Neural cell (in vitro differentiated cells): ENCODE results near the gene STK17B. TPM values are rescaled to one million over a fixed set of nuclear protein-coding genes. Genes with fewer than 3 reads are reported as not detected.

ENCODE experiments used
- H2AFZ ChIP-seq: fragments of 200-600, 300-800 bp; sonication (generic), shearing (Covaris generic); 2 replicates; pipeline ENCODE4 v1.6.0; 2014; ENCODE audit warnings: low read depth, mild to moderate bottlenecking, antibody characterized with exemption, low read length, moderate library complexity
- H3F3A ChIP-seq: fragments of 200-600 bp; shearing (Covaris generic); 2 replicates; pipeline ENCODE4 v1.6.1; 2016; ENCODE audit warnings: mild to moderate bottlenecking, moderate library complexity, mixed read lengths, antibody characterized with exemption, low read length; ENCODE audit not compliant: insufficient read depth, poor library complexity, severe bottlenecking
- H3K27ac ChIP-seq: fragments of 200-600, 300-800 bp; sonication (generic), shearing (Covaris generic); 2 replicates; pipeline ENCODE4 v1.5.1; 2014; ENCODE audit warnings: mild to moderate bottlenecking, low read length, moderate library complexity
- H3K27me3 ChIP-seq: fragments of 300-800, 200-600 bp; sonication (generic), shearing (Covaris generic); 2 replicates; pipeline ENCODE4 v1.6.0; 2014; ENCODE audit warnings: mild to moderate bottlenecking, low read depth, low read length, moderate library complexity; ENCODE audit not compliant: insufficient read depth
- H3K36me3 ChIP-seq: fragments of 300-800, 200-600 bp; sonication (generic), shearing (Covaris generic); 2 replicates; pipeline ENCODE4 v1.5.1; 2014; ENCODE audit warnings: mild to moderate bottlenecking, antibody characterized with exemption, low read length, moderate library complexity; ENCODE audit not compliant: insufficient read depth
- H3K4me2 ChIP-seq: fragments of 300-800, 200-600 bp; sonication (generic), shearing (Covaris generic); 2 replicates; pipeline ENCODE4 v1.6.0; 2014; ENCODE audit warnings: mild to moderate bottlenecking, low read length
- H3K4me3 ChIP-seq: fragments of 300-800, 200-600 bp; sonication (generic), shearing (Covaris generic); 2 replicates; pipeline ENCODE4 v1.5.1; 2014; ENCODE audit warnings: mild to moderate bottlenecking, low read length, moderate library complexity
- H3K79me2 ChIP-seq: fragments of 200-600 bp; shearing (Covaris generic); replicated peaks from 2 replicates; pipeline ENCODE4 v1.6.0; 2014; ENCODE audit warnings: mild to moderate bottlenecking, low read length, moderate library complexity; ENCODE audit not compliant: insufficient read depth
- H3K9ac ChIP-seq: fragments of 300-800, 200-600 bp; sonication (generic), shearing (Covaris generic); 2 replicates; pipeline ENCODE4 v1.6.1; 2016; ENCODE audit warnings: mild to moderate bottlenecking, low read length, mixed read lengths
- H3K9me2 ChIP-seq: fragments of 200-600 bp; shearing (Covaris generic); 2 replicates; pipeline ENCODE4 v1.6.1; 2016; ENCODE audit warnings: mild to moderate bottlenecking, low read length, mixed read lengths; ENCODE audit not compliant: insufficient read depth
- H3K9me3 ChIP-seq: fragments of 200-600, 300-800 bp; sonication (generic), shearing (Covaris generic); 2 replicates; pipeline ENCODE4 v1.6.1; 2016; ENCODE audit warnings: mild to moderate bottlenecking, mixed run types, low read length, moderate library complexity, mixed read lengths
- H4K20me1 ChIP-seq: fragments of 200-600 bp; shearing (Covaris generic); 2 replicates; pipeline ENCODE4 v1.6.1; 2016; ENCODE audit warnings: mild to moderate bottlenecking, mixed run types; ENCODE audit not compliant: insufficient read depth
- EP300 ChIP-seq: fragments of 450-650 bp; conservative IDR thresholded peaks from 2 replicates; pipeline ENCODE4 v1.6.1; 2014; ENCODE audit warnings: antibody characterized with exemption, mild to moderate bottlenecking, moderate library complexity; ENCODE audit not compliant: poor library complexity, severe bottlenecking
- POLR2AphosphoS5 ChIP-seq: IDR thresholded peaks from 2 replicates; pipeline ENCODE4 v1.6.1; 2012
- RAD21 ChIP-seq: fragments of 450-650 bp; conservative IDR thresholded peaks from 2 replicates; pipeline ENCODE4 v1.6.1; 2014; ENCODE audit warnings: antibody characterized with exemption, mild to moderate bottlenecking, moderate library complexity
- SMC3 ChIP-seq: fragments of 450-650 bp; conservative IDR thresholded peaks from 2 replicates; pipeline ENCODE4 v1.6.1; 2014; ENCODE audit warnings: antibody characterized with exemption, mild to moderate bottlenecking, moderate library complexity; ENCODE audit not compliant: poor library complexity
- TAF1 ChIP-seq: IDR thresholded peaks from 2 replicates; pipeline ENCODE4 v1.6.1; 2012; ENCODE audit warnings: low read depth
- polyA plus RNA-seq: library from polyadenylated mRNA; depleted of rRNA; stranded (reverse); fragments of >200 nt; gene quantifications from 2 replicates; pipeline ENCODE4 v1.2.3, GENCODE V29; 2014
- TF ChIP-seq, protein P1 (sequence below): fragments of 450-650 bp; IDR thresholded peaks from 2 replicates; pipeline ENCODE4 v1.5.1; 2014; ENCODE audit warnings: antibody characterized with exemption, mild to moderate bottlenecking, moderate library complexity; ENCODE audit not compliant: poor library complexity, severe bottlenecking
- TF ChIP-seq, protein P2 (sequence below): IDR thresholded peaks from 2 replicates; pipeline ENCODE4 v1.6.1; 2012; ENCODE audit warnings: borderline replicate concordance

The STK17B gene
- polyA plus RNA-seq, 1 donor from 2014 or later = 0.67 TPM

DNA sequence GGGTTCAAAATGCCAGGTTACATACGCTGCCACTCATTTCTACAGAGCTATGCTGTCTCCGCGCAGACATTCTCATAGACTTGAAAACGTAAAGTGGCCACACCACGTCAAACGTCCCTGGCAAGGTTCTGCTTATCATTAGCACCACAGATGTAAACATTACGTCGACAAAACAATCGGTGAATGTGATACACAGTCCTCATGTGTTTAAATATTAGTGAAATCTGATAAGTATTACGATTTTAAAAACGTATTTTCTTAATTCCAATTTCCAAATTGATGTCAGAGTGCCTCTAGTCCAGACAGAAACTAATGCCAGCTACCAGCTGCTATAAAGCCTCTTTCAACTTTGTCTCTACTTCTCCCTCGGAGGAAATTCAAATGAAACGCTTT lies 1.2 kb downstream of the STK17B start:
- H3F3A ChIP-seq = peaks cover 7% of the 10 kb centered on the region
- no peaks in the 10 kb centered on the region for H3K9me3 ChIP-seq
- no peaks in the 10 kb centered on the region for H4K20me1 ChIP-seq
- no peaks in the 10 kb centered on the region for H3K36me3 ChIP-seq
- H3K27ac ChIP-seq = no peak overlapping the region
- peaks cover 23% of the 10 kb centered on the region for H3K79me2 ChIP-seq
- peak overlapping the region; percentile 45 for H3K9ac ChIP-seq
- H3K4me3 ChIP-seq = peak overlapping the region; percentile 92
- H3K27me3 ChIP-seq = peaks cover 21% of the 10 kb centered on the region
- H2AFZ ChIP-seq = no peak overlapping the region
- TF ChIP-seq, protein P1, sequence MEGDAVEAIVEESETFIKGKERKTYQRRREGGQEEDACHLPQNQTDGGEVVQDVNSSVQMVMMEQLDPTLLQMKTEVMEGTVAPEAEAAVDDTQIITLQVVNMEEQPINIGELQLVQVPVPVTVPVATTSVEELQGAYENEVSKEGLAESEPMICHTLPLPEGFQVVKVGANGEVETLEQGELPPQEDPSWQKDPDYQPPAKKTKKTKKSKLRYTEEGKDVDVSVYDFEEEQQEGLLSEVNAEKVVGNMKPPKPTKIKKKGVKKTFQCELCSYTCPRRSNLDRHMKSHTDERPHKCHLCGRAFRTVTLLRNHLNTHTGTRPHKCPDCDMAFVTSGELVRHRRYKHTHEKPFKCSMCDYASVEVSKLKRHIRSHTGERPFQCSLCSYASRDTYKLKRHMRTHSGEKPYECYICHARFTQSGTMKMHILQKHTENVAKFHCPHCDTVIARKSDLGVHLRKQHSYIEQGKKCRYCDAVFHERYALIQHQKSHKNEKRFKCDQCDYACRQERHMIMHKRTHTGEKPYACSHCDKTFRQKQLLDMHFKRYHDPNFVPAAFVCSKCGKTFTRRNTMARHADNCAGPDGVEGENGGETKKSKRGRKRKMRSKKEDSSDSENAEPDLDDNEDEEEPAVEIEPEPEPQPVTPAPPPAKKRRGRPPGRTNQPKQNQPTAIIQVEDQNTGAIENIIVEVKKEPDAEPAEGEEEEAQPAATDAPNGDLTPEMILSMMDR = no peak
- TF ChIP-seq, protein P2, sequence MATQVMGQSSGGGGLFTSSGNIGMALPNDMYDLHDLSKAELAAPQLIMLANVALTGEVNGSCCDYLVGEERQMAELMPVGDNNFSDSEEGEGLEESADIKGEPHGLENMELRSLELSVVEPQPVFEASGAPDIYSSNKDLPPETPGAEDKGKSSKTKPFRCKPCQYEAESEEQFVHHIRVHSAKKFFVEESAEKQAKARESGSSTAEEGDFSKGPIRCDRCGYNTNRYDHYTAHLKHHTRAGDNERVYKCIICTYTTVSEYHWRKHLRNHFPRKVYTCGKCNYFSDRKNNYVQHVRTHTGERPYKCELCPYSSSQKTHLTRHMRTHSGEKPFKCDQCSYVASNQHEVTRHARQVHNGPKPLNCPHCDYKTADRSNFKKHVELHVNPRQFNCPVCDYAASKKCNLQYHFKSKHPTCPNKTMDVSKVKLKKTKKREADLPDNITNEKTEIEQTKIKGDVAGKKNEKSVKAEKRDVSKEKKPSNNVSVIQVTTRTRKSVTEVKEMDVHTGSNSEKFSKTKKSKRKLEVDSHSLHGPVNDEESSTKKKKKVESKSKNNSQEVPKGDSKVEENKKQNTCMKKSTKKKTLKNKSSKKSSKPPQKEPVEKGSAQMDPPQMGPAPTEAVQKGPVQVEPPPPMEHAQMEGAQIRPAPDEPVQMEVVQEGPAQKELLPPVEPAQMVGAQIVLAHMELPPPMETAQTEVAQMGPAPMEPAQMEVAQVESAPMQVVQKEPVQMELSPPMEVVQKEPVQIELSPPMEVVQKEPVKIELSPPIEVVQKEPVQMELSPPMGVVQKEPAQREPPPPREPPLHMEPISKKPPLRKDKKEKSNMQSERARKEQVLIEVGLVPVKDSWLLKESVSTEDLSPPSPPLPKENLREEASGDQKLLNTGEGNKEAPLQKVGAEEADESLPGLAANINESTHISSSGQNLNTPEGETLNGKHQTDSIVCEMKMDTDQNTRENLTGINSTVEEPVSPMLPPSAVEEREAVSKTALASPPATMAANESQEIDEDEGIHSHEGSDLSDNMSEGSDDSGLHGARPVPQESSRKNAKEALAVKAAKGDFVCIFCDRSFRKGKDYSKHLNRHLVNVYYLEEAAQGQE = no peak
- TF ChIP-seq RAD21 (no peak), POLR2AphosphoS5 (peak; percentile 38), TAF1 (no peak), EP300 (no peak), SMC3 (no peak)
- peak overlapping the region; percentile 92 for H3K4me2 ChIP-seq
- H3K9me2 ChIP-seq = no peaks in the 10 kb centered on the region

DNA sequence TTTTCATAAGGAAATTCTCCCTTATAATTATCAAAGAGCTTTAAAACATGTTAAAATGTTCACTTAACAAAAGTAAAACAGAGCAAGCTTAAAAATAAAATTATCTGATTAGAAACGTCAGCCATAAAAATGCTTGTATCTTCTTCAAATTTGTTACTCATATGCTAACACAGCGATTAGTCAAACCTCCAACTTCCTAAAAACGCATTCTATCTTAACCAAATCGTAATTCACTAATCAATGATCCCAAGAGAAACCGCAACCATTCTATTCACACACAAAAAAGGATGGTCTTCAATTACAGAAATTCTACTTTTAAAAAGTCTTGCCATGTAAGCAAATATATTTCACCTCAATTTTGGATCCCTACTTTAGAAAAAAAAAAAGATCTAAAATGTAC lies 1.9 kb downstream of the STK17B start:
- Histone ChIP-seq H3K27me3 (peaks cover 21% of the 10 kb centered on the region), H3K9me2 (no peaks in the 10 kb centered on the region), H3K79me2 (peaks cover 23% of the 10 kb centered on the region), H4K20me1 (no peaks in the 10 kb centered on the region), H3K9me3 (no peaks in the 10 kb centered on the region), H3K4me2 (peak overlapping the region; percentile 92), H3K4me3 (peak overlapping the region; percentile 92), H3F3A (peaks cover 7% of the 10 kb centered on the region), H3K9ac (no peak overlapping the region), H3K27ac (no peak overlapping the region), H3K36me3 (no peaks in the 10 kb centered on the region), H2AFZ (no peak overlapping the region)
- TF ChIP-seq, protein P1 = no peak

DNA sequence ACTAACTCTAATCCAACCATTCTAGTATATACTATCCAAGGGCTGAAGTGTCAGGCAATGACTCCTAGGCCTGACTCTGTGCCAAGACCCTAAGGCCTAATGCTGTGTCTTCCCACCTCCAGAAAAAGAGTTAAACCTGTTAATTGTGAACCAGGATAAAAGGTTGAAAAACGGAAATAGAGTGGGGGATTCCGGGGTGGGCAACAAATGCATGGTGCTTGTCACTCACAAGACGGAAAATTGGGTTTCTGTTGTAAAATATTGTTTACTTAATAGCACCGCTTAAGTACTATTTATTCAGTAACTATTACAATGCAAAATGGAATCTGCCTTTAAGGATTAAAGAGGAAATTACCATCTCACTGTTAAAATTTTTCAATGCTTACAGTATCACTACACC lies 3.2 kb downstream of the STK17B start:
- TF ChIP-seq SMC3 (no peak), RAD21 (no peak)
- TF ChIP-seq, protein P1 = no peak
- H2AFZ ChIP-seq = no peak overlapping the region
- no peak overlapping the region for H3K4me3 ChIP-seq
- peaks cover 21% of the 10 kb centered on the region for H3K27me3 ChIP-seq
- no peaks in the 10 kb centered on the region for H3K36me3 ChIP-seq
- no peak overlapping the region for H3K9ac ChIP-seq
- H4K20me1 ChIP-seq = no peaks in the 10 kb centered on the region
- no peak overlapping the region for H3K27ac ChIP-seq
- no peak overlapping the region for H3K4me2 ChIP-seq
- H3F3A ChIP-seq = peaks cover 7% of the 10 kb centered on the region
- H3K79me2 ChIP-seq = peaks cover 23% of the 10 kb centered on the region
- no peaks in the 10 kb centered on the region for H3K9me3 ChIP-seq
- no peaks in the 10 kb centered on the region for H3K9me2 ChIP-seq
